HL-60 (cell line): ENCODE measurements around the gene EXOC1L.

Experiments used
- DNase-seq, 2 experiments: peaks; one replicate each; pipeline ENCODE4 v3.0.0-alpha.2; 2010 to 2020; ENCODE audit warnings: low read depth in 1 of 2, low spot score in 1 of 2
- H3K27ac ChIP-seq: fragments of 250-450 bp; sonication (Bioruptor Pico); replicated peaks from 2 replicates; pipeline ENCODE4 v1.5.1; 2020; ENCODE audit warnings: mild to moderate bottlenecking, moderate library complexity
- H3K27me3 ChIP-seq: fragments of 250-450 bp; sonication (Bioruptor Pico); 2 replicates; pipeline ENCODE4 v1.5.1; 2021; ENCODE audit warnings: mild to moderate bottlenecking, moderate library complexity; ENCODE audit not compliant: insufficient read depth, poor library complexity, severe bottlenecking
- H3K4me3 ChIP-seq: replicated peaks from 2 replicates; pipeline ENCODE4 v1.5.1; 2011; ENCODE audit warnings: mild to moderate bottlenecking, control low read depth, low read length; ENCODE audit not compliant: insufficient read depth
- CTCF ChIP-seq: IDR thresholded peaks from one replicate; pipeline ENCODE4 v1.5.1; 2011; ENCODE audit warnings: low read length, control low read depth, inconsistent platforms; ENCODE audit not compliant: insufficient read depth
- GABPA ChIP-seq: IDR thresholded peaks from 2 replicates; pipeline ENCODE4 v1.6.1; 2012; ENCODE audit warnings: low read depth
- POLR2AphosphoS5 ChIP-seq: IDR thresholded peaks from 2 replicates; pipeline ENCODE4 v1.6.1; 2012; ENCODE audit warnings: low read depth
- REST ChIP-seq: IDR thresholded peaks from 2 replicates; pipeline ENCODE4 v1.6.1; 2012; ENCODE audit warnings: low read depth; ENCODE audit not compliant: insufficient replicate concordance
- SPI1 ChIP-seq: IDR thresholded peaks from 2 replicates; pipeline ENCODE4 v1.6.1; 2012; ENCODE audit warnings: low read depth, mild to moderate bottlenecking, borderline replicate concordance

The EXOC1L gene

GRCh38 chr4:55880652-55881280 lies 61.2 kb downstream of the EXOC1L start:
- DNase-seq: no peak
- no peak for TF ChIP-seq CTCF
- no peak for TF ChIP-seq POLR2AphosphoS5
- no peak for TF ChIP-seq REST
- no peak for TF ChIP-seq GABPA
- TF ChIP-seq SPI1: no peak
- H3K27me3 ChIP-seq: no peaks in the 10 kb centered on the region
- H3K4me3 ChIP-seq: no peak overlapping the region
- H3K27ac ChIP-seq: no peak overlapping the region

GRCh38 chr4:55884093-55884850 lies 64.7 kb downstream of the EXOC1L start:
- no peak overlapping the region for H3K27ac ChIP-seq
- DNase-seq: no peak
- no peaks in the 10 kb centered on the region for H3K27me3 ChIP-seq

GRCh38 chr4:55884851-55885219 lies 65.2 kb downstream of the EXOC1L start:
- no peak for DNase-seq
- Histone ChIP-seq H3K27ac (no peak overlapping the region), H3K4me3 (no peak overlapping the region), H3K27me3 (no peaks in the 10 kb centered on the region)
- no peak for TF ChIP-seq SPI1
- no peak for TF ChIP-seq GABPA
- TF ChIP-seq CTCF: no peak
- no peak for TF ChIP-seq REST
- no peak for TF ChIP-seq POLR2AphosphoS5

More at GRCh38 chr4:55884093-55884850, 64.7 kb downstream of the EXOC1L start:
- TF ChIP-seq CTCF: no peak
- no peak overlapping the region for H3K4me3 ChIP-seq
